ENCODE data around the gene MS4A4E.
"Not testable (repeated sequence)": the region's sequence is repeated elsewhere in the genome, so short reads cannot be mapped to it uniquely, and the experiment has no call there.

The MS4A4E gene

DNA sequence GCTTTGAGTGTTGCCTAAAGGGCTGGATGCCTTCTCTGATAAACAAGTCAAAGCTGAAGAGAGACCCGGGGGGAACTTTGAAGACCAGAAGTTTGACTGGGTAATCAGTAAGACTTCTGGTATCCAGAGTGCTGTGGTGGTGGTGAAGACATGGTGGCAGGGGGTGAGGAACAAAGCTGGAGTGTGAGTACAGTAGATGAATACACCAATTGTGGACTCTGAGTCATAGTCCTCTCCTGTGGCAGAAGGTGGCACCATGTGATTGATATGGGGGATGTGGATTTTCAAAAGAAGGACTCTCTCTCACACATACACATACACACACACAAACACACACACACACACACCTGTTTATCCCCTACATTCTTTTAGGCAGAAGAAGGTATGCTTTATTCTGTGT, 72.4 kb downstream of the MS4A4E start:
- DNase-seq = no peak

DNA sequence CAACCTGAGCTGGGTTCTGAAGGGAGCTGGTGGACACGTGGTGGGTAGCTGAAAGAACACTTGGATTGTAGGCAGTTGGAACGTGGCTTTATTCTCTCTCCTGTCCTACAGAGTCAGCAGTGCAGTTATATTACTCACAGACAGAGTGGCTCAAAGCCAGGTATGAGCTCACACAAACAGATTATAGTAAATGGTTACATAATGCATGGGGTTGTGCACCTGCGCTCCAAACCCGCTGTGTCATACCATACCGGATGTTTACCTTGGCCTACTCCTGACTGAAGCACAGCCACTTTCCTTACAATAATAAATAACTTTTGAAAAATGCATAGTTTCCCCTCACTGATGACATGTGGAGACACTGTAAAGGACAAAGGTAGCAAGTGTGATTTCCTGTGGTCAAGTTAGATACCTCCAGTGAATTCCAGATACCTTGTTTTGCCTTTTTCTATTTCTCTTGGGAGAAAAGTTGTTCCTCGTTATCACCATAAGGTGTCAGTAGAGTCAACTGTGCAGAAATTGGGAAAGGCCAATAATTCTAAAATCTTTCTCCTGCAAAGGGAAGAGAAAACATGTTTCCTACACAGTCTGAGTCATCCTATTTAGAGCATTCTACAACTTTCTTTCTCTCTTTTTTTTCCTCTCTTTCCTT, 73.5 kb downstream of the MS4A4E start:
- no peak for DNase-seq

DNA sequence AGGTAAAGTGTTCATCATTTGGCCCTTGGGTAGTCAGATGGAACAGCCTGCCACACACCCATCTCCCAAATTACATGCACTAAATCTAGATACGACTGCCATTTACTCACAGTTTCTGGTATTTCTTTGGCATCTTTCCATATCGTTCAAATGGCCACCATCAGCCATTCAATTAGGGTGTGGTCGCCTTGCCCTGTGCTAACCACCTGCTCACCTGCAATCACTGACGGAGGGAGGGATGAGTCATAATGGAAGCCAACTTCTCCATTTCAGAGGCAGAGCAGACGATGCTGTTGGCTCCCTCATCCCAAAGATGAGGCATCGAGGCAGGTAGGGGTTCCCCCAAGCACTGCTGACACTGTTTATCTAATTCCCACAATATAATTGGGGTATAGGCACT, 74.6 kb downstream of the MS4A4E start:
- DNase-seq = no peak

DNA sequence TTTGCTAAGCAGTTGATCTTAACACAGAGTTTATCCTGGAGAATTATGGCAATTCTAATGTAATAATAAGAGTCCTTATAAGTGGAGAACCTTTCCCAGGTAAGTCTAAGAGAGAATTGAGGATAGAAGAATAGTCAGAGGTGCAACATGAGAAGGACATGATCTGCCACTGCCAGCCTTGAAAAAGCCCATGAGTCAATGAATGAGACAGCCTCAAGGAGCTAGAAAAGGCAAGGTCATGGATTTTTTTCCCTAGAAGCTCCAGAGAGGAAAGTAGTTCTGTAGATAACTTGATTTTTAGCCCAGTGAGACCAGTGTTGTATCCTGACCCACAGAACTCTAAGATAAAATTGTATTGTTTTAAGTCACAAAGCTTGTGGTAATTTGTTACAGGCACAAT, 77.0 kb downstream of the MS4A4E start:
- DNase-seq = no peak

DNA sequence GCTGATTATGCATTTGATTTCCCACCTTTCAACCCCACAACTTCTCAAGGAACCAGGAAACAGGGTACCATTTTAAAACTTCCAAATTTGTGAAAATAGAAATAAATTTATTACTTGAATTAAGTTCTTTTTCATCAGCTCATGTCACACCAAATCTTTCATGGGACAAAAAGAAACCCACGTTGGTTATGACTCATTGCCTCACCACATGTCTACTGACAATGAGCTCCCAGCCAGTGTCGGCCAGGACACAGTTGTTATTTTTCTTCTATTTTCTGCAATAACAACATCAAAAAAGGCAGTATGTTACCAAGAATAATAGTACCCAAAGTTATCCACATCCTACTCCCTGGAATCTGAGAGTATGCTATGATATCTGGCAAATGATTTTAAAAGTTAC, 77.4 kb downstream of the MS4A4E start:
- DNase-seq = no peak

DNA sequence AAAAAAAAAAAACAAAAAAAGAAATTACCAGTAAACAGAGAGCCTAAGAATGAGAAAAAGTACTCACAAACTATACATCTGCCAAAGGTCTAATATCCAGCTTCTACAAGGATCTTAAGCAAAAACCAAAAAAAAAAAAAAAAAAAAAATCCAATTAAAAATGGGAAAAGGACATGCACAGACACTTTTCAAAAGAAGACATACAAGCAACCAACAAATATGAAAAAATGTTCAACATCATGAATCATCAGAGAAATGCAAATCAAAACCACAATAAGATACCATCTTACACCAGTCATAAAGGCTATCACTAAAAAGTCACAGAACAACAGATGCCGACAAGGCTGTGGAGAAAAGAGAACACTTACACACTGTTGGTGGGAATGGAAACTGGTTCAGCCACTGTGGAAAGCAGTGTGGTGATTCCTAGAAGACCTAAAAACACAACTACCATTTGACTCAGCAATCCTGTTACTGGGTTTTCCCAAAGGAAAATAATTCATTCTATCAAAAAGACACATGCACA, 78.3 kb downstream of the MS4A4E start:
- no peak for DNase-seq

DNA sequence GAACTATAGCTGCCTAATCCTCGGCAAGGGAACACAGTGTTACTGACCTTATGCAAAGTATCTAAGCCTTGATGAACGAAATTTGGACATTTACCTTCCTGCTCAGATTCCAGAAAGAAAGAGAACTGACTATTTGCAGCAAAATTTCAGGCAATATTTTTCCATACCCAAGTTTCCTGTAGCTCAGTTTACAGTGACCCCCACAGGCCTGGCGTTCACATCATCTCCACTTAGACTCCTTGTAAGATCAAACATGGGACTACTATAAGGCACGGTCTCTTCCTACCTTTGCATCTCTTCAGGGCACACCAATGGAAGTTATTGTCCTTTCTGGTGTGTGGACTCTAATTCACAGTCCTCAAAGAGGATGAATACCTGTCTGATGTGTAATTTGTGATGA, 81.2 kb downstream of the MS4A4E start:
- no peak for DNase-seq

DNA sequence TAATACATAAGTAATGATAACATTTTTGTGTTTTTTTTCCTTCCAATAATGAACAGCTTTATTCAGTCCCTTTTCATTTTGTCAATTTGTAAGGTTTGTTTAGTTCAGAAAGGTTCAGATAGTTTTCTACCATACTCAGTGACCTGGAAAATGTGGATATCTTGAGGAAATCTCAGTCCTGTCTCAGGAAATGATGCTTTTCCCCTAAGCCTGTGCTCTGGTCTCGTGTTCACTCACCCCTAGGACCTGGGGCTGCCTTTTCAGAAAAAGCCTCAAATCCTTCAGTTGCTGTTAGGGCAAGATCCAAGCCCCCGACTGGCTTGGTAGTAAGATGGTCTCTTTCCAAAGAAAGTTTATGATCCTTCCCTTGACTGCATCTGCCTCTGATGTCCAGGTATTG, 81.8 kb downstream of the MS4A4E start:
- DNase-seq = no peak

DNA sequence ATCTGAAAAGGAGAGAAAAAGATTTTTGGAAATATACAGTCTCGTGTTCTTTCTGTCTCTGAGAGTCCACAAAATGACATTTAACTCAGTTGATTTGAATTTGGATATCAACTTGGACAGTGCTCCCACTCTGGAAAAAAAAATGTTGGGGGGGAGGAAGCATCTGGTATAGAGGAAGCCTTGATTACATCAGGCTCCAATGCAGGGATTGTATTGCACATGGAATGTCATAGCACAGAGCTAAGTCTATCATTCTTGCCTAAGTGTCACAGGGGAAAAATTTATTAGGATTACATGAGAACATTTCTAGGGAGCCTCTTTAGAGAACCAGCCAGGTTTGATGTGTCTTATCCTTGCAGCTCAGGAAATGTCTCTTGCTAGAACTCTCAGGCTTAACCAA, 83.1 kb downstream of the MS4A4E start:
- no peak for DNase-seq

DNA sequence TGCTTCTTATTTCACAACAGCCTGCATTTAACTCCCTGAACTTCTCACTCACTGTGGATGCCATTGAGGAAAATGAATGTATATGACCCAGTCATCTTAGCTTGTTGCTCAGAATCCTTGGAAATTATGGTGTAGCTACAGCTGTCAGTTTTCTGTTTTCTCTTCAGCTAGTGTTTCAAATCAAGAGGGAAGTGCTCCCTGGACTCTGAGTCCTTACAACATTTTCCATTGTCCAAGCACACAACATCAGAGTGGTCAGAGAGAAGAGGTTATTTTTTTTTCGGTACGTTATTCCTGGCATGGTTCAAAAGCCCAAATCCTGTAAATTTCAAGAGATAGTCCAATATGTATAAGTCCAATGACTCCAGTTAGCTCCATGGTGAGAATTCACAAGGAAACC, 83.7 kb downstream of the MS4A4E start:
- no peak for DNase-seq

DNA sequence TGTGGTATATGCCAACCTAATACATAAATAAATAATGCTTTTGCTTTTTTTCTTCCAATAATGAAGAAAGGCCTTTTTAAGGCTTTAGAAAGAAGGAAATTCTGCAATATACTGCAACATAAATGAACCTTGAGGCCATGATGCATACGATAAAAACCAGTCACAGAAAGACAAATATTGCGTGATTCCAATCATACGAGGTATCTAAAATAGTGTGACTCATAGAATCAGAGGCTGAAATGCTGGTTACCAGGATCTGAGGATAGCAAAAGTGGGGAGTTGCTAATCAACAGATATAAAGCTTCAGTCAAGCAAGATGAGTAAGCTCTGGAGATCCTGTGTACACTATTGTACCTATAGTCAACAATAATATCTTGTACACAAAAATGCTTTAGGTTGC, 84.3 kb downstream of the MS4A4E start:
- no peak for DNase-seq

DNA sequence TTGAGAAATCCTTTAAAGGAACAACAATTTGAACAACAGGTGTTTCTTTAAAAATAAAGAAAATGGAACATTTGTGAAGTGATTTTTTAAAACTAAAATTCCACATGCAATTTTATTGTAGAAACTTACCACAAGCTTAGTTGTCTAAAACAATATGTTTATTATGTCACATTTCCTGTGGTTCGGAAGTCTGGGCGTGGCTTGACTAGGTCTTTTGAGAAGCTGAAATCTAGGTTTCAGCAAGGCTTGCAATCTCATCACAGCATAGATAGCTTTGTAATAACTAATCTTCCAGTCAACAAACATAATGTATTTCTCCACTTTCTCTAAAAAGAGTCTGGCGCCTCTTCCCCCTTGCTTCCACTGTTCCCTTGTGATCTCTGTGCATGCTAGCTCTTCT, 87.0 kb downstream of the MS4A4E start:
- no peak for DNase-seq

DNA sequence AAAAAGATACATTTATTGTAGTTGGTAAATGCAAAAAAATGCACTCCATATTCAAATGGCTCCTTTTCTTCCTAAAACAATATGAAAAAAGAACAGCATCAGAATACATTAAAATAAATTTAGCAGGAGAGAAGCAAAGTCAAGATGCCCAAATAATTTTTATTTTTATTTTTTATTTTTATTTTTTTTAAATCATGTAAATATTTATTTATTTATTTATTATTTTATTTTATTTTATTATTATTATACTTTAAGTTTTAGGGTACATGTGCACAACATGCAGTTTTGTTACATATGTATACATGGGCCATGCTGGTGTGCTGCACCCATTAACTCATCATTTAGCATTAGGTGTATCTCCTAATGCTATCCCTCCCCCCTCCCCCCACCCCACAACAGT, 90.2 kb downstream of the MS4A4E start:
- DNase-seq = not testable (repeated sequence)

DNA sequence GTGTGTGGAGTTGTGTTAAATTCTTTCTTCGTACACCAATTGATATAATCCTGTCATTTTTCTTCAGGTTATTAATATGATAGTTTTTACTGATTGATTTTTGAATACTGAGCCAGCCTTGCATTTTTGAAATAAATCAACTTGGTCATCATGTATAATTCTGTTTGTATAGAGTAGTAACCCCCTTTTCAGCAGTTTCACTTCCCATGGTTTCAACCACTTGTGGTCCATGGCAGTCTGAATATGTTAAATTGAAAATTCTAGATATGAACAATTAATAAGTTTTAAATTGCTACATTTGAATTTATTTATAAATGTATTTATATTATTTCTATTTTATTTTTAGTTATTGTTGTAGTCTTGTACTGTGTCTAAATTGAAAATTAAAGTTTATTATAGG, 92.7 kb downstream of the MS4A4E start:
- no peak for DNase-seq

Measured in left hindlimb (tissue), 1 donor.